GM12892 (cell line): ENCODE results near the gene RIC3.

ENCODE experiments used
- POLR2A ChIP-seq: IDR thresholded peaks from 2 replicates; pipeline ENCODE4 v1.6.1; 2011; ENCODE audit warnings: low read depth, low read length, control low read depth
- POLR2AphosphoS5 ChIP-seq: IDR thresholded peaks from 2 replicates; pipeline ENCODE4 v1.6.1; 2011; ENCODE audit warnings: low read depth, low read length, control low read depth
- TAF1 ChIP-seq: IDR thresholded peaks from 2 replicates; pipeline ENCODE4 v1.6.1; 2011; ENCODE audit warnings: low read depth, mild to moderate bottlenecking, control low read depth, low read length, borderline replicate concordance

GRCh38 chr11:8167796-8168195 lies 1.0 kb downstream of the RIC3 start:
- TF ChIP-seq POLR2AphosphoS5: no peak
- TF ChIP-seq POLR2A: no peak
- no peak for TF ChIP-seq TAF1
